Measurements from ENCODE around the gene DSCAML1. TPM values are rescaled to one million over a fixed set of nuclear protein-coding genes. Genes with fewer than 3 reads are reported as not detected.

Gene DSCAML1
- total RNA-seq, 6 donors from 2014 or later: 0.30 to 3.1 (median 1.3) TPM

- TF ChIP-seq, protein P1, sequence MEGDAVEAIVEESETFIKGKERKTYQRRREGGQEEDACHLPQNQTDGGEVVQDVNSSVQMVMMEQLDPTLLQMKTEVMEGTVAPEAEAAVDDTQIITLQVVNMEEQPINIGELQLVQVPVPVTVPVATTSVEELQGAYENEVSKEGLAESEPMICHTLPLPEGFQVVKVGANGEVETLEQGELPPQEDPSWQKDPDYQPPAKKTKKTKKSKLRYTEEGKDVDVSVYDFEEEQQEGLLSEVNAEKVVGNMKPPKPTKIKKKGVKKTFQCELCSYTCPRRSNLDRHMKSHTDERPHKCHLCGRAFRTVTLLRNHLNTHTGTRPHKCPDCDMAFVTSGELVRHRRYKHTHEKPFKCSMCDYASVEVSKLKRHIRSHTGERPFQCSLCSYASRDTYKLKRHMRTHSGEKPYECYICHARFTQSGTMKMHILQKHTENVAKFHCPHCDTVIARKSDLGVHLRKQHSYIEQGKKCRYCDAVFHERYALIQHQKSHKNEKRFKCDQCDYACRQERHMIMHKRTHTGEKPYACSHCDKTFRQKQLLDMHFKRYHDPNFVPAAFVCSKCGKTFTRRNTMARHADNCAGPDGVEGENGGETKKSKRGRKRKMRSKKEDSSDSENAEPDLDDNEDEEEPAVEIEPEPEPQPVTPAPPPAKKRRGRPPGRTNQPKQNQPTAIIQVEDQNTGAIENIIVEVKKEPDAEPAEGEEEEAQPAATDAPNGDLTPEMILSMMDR (IDR thresholded peaks at IDR 0.05): no peak
- TF ChIP-seq POLR2A (IDR thresholded peaks at IDR 0.05): no peak
- no peak for TF ChIP-seq EP300 (IDR thresholded peaks at IDR 0.05)
- TF ChIP-seq POLR2AphosphoS5 (IDR thresholded peaks at IDR 0.05): no peak
- no peaks in the 10 kb centered on the region for H3K36me3 ChIP-seq
- no peak overlapping the region for H3K27ac ChIP-seq
- H3K27me3 ChIP-seq: no peaks in the 10 kb centered on the region
- DNase-seq: no peak
- H3K4me3 ChIP-seq: no peak overlapping the region
- 86 to 94% methylated on average over 1 of the region's 1 CpG for WGBS, 2 donors
- no peaks in the 10 kb centered on the region for H3K9me3 ChIP-seq
- no peaks in the 10 kb centered on the region for H3K4me1 ChIP-seq
- no peak for ATAC-seq (ENCODE audit: low FRiP score in 2 of 2)
These were observed 115.6 kb downstream of the DSCAML1 start for GRCh38 chr11:117681438-117681837.

- DNase-seq (no peak), ATAC-seq (ENCODE audit: low FRiP score in 2 of 2) (no peak)
- H3K36me3 ChIP-seq: no peaks in the 10 kb centered on the region
- no peaks in the 10 kb centered on the region for H3K9me3 ChIP-seq
- TF ChIP-seq POLR2A (IDR thresholded peaks at IDR 0.05) (no peak), EP300 (IDR thresholded peaks at IDR 0.05) (no peak), POLR2AphosphoS5 (IDR thresholded peaks at IDR 0.05) (no peak)
- TF ChIP-seq, protein P1 (IDR thresholded peaks at IDR 0.05): no peak
- H3K27ac ChIP-seq: no peak overlapping the region
- WGBS, 2 donors: 83 to 86% methylated on average over 3 of the region's 3 CpGs
- H3K27me3 ChIP-seq: no peaks in the 10 kb centered on the region
- H3K4me1 ChIP-seq: no peaks in the 10 kb centered on the region
- no peak overlapping the region for H3K4me3 ChIP-seq
These were observed 117.6 kb downstream of the DSCAML1 start for GRCh38 chr11:117679461-117679860.

- Histone ChIP-seq H3K27ac (no peak overlapping the region), H3K4me3 (no peak overlapping the region), H3K9me3 (no peaks in the 10 kb centered on the region), H3K36me3 (no peaks in the 10 kb centered on the region), H3K4me1 (no peaks in the 10 kb centered on the region), H3K27me3 (no peaks in the 10 kb centered on the region)
- DNase-seq: peak in 1 of 2 donors; percentile 43
- TF ChIP-seq, protein P1 (IDR thresholded peaks at IDR 0.05): no peak
- TF ChIP-seq EP300 (IDR thresholded peaks at IDR 0.05): no peak
- no peak for TF ChIP-seq POLR2A (IDR thresholded peaks at IDR 0.05)
- TF ChIP-seq POLR2AphosphoS5 (IDR thresholded peaks at IDR 0.05): no peak
- no peak for ATAC-seq (ENCODE audit: low FRiP score in 2 of 2)
- 86 to 93% methylated on average over 10 to 15 of the region's 18 CpGs for WGBS, 2 donors
These were observed 118.2 kb downstream of the DSCAML1 start for GRCh38 chr11:117678658-117679406.

DNA sequence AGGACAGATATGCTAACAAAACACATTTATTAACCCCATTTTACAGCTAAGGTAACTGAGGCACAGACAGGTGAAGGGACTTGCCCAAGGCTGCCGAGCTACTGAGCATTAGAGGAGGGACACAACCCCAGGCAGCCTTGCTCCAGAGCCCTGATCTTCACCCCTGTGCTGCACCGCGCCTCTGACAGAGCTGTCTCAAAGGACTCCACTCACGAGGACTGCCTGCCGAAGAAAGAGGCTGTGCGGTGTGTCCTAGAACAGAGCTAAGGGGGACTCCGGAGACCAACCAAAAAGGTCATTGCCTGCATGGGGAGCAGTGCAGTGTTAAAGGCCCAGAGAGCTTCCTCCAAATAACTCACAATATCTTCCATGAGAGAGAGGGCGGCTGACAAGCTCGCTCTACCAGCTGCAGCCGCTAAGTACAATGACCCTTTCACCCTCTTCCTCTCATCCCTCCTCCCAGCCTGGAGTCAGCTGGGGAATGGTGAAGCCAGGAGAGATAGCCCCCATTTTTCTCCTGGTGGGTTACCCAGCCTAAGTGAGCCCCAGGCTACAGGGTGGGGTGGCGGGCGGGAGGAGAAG lies 119.2 kb downstream of the DSCAML1 start:
- no peak overlapping the region for H3K4me3 ChIP-seq
- H3K4me1 ChIP-seq: no peaks in the 10 kb centered on the region
- H3K9me3 ChIP-seq: no peaks in the 10 kb centered on the region
- H3K27ac ChIP-seq: no peak overlapping the region
- no peak for ATAC-seq (ENCODE audit: low FRiP score in 2 of 2)
- no peaks in the 10 kb centered on the region for H3K27me3 ChIP-seq
- 79 to 81% methylated on average over 6 to 12 of the region's 12 CpGs for WGBS, 2 donors
- DNase-seq: no peak
- TF ChIP-seq POLR2AphosphoS5 (IDR thresholded peaks at IDR 0.05): no peak
- TF ChIP-seq POLR2A (IDR thresholded peaks at IDR 0.05): no peak
- TF ChIP-seq, protein P1 (IDR thresholded peaks at IDR 0.05): no peak
- TF ChIP-seq EP300 (IDR thresholded peaks at IDR 0.05): no peak
- H3K36me3 ChIP-seq: no peaks in the 10 kb centered on the region

Measured in upper lobe of left lung (tissue), 6 donors.